IPS-18a (cell line): ENCODE measurements around the gene DUSP28.
"Not testable (repeated sequence)": the region's sequence is repeated elsewhere in the genome, so short reads cannot be mapped to it uniquely, and the experiment has no call there.

Source experiments
- H3K27ac ChIP-seq: one replicate; pipeline ENCODE4 v1.5.1; 2013; ENCODE audit warnings: low read length
- H3K27me3 ChIP-seq: one replicate; pipeline ENCODE4 v1.6.1; 2013; ENCODE audit warnings: mild to moderate bottlenecking, low read length; ENCODE audit not compliant: control insufficient read depth, insufficient read depth
- H3K36me3 ChIP-seq: one replicate; pipeline ENCODE4 v1.6.1; 2013; ENCODE audit warnings: low read depth, low read length; ENCODE audit not compliant: control insufficient read depth
- H3K4me1 ChIP-seq: one replicate; pipeline ENCODE4 v1.6.1; 2013; ENCODE audit warnings: low read depth, low read length; ENCODE audit not compliant: control insufficient read depth
- H3K4me3 ChIP-seq: one replicate; pipeline ENCODE4 v1.5.1; 2013; ENCODE audit warnings: low read length
- H3K9ac ChIP-seq: one replicate; pipeline ENCODE4 v1.6.1; 2013; ENCODE audit warnings: mild to moderate bottlenecking, low read length, moderate library complexity
- H3K9me3 ChIP-seq: one replicate; pipeline ENCODE4 v1.6.1; 2013; ENCODE audit warnings: low read depth, low read length; ENCODE audit not compliant: control insufficient read depth

The DUSP28 gene

DNA sequence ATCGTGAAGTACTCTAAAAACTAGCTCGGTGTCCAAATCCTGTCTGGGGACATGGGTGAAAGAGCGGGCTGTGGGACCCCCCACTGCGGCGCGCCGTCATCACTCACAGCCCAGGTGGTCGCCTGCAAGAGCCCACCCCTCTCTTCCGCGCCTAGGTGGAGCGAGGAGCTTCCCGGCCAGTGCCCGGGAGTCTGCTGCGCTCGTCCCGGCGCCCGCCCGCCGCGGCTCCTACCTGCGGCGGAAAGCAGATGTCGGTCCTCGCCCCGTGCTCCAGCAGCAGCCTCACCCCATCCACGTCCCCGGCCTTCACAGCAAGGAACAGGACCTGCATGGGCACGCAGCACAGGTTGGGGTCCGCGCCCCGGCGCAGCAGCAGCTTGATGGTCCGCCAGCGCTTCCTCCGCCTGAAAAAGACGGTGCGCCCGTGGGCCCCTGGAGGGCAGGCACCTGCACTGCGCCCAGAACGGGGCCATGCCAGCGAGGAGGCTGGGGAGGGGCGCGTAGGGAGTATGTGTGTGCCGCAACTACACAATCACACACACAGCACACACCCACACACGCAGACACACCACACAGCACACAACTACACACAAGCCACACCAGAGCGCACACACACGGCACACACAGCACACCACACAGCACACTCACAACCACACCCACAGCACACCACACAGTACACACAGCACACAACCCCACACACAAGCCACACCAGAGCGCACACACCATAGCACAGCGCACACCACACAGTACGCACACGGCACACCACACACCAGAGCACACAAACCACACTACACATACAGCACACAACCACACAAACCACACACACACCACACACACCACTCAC, 39.8 kb upstream of the DUSP28 start:
- H3K36me3 ChIP-seq, result no peaks in the 10 kb centered on the region
- no peak overlapping the region for H3K27ac ChIP-seq
- peaks cover 28% of the 10 kb centered on the region for H3K27me3 ChIP-seq
- no peak overlapping the region for H3K9ac ChIP-seq
- no peaks in the 10 kb centered on the region for H3K4me1 ChIP-seq
- peaks cover 5% of the 10 kb centered on the region for H3K9me3 ChIP-seq
- H3K4me3 ChIP-seq, result peak overlapping the region; percentile 24

GRCh38 chr2:240520974-240521350, 39.2 kb upstream of the DUSP28 start:
- Histone ChIP-seq H3K36me3 (no peaks in the 10 kb centered on the region), H3K9me3 (peaks cover 11% of the 10 kb centered on the region), H3K4me1 (no peaks in the 10 kb centered on the region), H3K27ac (no peak overlapping the region), H3K4me3 (no peak overlapping the region), H3K27me3 (peaks cover 28% of the 10 kb centered on the region), H3K9ac (no peak overlapping the region)

GRCh38 chr2:240521885-240522284, 38.3 kb upstream of the DUSP28 start:
- H3K36me3 ChIP-seq, H3K9ac ChIP-seq, H3K4me1 ChIP-seq, H3K27ac ChIP-seq, H3K4me3 ChIP-seq: not testable (repeated sequence)
- H3K27me3 ChIP-seq, result peaks cover 28% of the 10 kb centered on the region
- peaks cover 15% of the 10 kb centered on the region for H3K9me3 ChIP-seq

- H3K27me3 ChIP-seq, result peaks cover 28% of the 10 kb centered on the region
- no peak overlapping the region for H3K27ac ChIP-seq
- no peaks in the 10 kb centered on the region for H3K36me3 ChIP-seq
- peaks cover 15% of the 10 kb centered on the region for H3K9me3 ChIP-seq
- no peaks in the 10 kb centered on the region for H3K4me1 ChIP-seq
- H3K9ac ChIP-seq, result no peak overlapping the region
- H3K4me3 ChIP-seq, result no peak overlapping the region
Observed at GRCh38 chr2:240522406-240522805, 37.8 kb upstream of the DUSP28 start.

GRCh38 chr2:240523451-240524281, 36.5 kb upstream of the DUSP28 start:
- H3K9ac ChIP-seq, result no peak overlapping the region
- no peak overlapping the region for H3K27ac ChIP-seq
- no peaks in the 10 kb centered on the region for H3K4me1 ChIP-seq
- H3K9me3 ChIP-seq, result peaks cover 15% of the 10 kb centered on the region
- peaks cover 23% of the 10 kb centered on the region for H3K27me3 ChIP-seq
- no peak overlapping the region for H3K4me3 ChIP-seq
- H3K36me3 ChIP-seq, result no peaks in the 10 kb centered on the region

GRCh38 chr2:240524963-240525718, 35.0 kb upstream of the DUSP28 start:
- Histone ChIP-seq H3K27me3 (peaks cover 8% of the 10 kb centered on the region), H3K27ac (no peak overlapping the region), H3K4me3 (no peak overlapping the region), H3K9me3 (peaks cover 15% of the 10 kb centered on the region), H3K36me3 (no peaks in the 10 kb centered on the region), H3K9ac (no peak overlapping the region), H3K4me1 (no peaks in the 10 kb centered on the region)

- no peaks in the 10 kb centered on the region for H3K4me1 ChIP-seq
- peaks cover 2% of the 10 kb centered on the region for H3K27me3 ChIP-seq
- H3K36me3 ChIP-seq, result no peaks in the 10 kb centered on the region
- H3K4me3 ChIP-seq, result no peak overlapping the region
- no peak overlapping the region for H3K27ac ChIP-seq
- H3K9ac ChIP-seq, result no peak overlapping the region
- H3K9me3 ChIP-seq, result peaks cover 15% of the 10 kb centered on the region
Observed at GRCh38 chr2:240525802-240526201, 34.4 kb upstream of the DUSP28 start.

DNA sequence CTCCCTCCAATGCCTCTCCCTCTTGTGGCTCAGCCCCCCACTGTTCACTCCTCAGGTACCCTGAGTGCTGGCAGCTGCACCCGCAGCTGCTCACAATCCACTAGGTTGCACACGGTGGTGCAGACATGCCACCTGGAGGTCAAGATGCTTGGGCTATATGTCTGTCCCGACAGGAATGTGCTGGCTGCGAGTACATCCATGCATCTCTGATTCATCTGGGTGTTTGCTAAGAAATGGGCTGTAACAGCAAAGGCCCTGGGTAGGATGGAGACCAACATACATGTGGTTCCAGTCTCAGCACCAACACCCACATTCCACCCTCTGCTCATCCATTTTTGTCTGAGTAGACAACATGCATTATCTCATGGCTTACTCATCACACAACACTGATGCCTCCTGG, 33.6 kb upstream of the DUSP28 start:
- Histone ChIP-seq H3K36me3 (no peaks in the 10 kb centered on the region), H3K27ac (no peak overlapping the region), H3K27me3 (no peaks in the 10 kb centered on the region), H3K9me3 (peaks cover 21% of the 10 kb centered on the region), H3K9ac (no peak overlapping the region), H3K4me3 (no peak overlapping the region), H3K4me1 (no peaks in the 10 kb centered on the region)

DNA sequence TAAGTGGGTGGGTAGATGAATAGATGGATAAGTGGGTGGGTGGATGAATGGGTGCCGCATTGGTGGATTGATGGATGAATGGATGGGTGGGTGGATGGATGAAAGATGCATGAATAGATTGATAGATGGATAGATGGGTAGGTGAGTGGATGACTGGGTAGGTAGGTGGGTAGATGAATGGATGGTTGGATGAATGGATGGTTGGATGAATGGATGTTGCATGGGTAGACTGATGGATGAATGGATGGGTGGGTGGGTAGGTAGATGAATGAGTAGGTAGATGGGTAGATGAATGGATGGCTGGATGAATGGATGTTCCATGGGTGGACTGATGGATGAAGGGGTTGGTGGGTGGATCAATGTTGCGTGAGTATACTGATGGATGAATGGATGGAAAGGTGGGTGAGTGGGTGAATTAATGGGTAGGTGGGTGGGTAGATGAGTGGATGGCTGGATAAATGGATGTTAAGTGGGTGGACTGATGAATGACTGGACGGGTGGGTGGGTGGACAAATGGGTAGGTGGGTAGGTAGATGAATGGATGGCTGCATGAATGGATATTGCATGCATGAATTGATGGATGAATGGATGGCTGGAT, 32.9 kb upstream of the DUSP28 start:
- H3K27me3 ChIP-seq, result no peaks in the 10 kb centered on the region
- no peak overlapping the region for H3K4me3 ChIP-seq
- H3K27ac ChIP-seq, result no peak overlapping the region
- no peaks in the 10 kb centered on the region for H3K4me1 ChIP-seq
- H3K36me3 ChIP-seq, result no peaks in the 10 kb centered on the region
- H3K9ac ChIP-seq, result no peak overlapping the region
- H3K9me3 ChIP-seq, result peaks cover 28% of the 10 kb centered on the region

- H3K9ac ChIP-seq, result no peak overlapping the region
- no peaks in the 10 kb centered on the region for H3K36me3 ChIP-seq
- peaks cover 33% of the 10 kb centered on the region for H3K9me3 ChIP-seq
- H3K4me1 ChIP-seq, result no peaks in the 10 kb centered on the region
- H3K4me3 ChIP-seq, result no peak overlapping the region
- H3K27me3 ChIP-seq, result no peaks in the 10 kb centered on the region
- H3K27ac ChIP-seq, result no peak overlapping the region
Observed at GRCh38 chr2:240528406-240529040, 31.6 kb upstream of the DUSP28 start.
